HepG2 (cell line): ENCODE results near the gene RRP9. TPM values are rescaled to one million over a fixed set of nuclear protein-coding genes. Genes with fewer than 3 reads are reported as not detected.

Experiments used
- ATM ChIP-seq: fragments of 450-650 bp; IDR thresholded peaks from 2 replicates; pipeline ENCODE4 v1.7.1; 2017; ENCODE audit warnings: mild to moderate bottlenecking, borderline replicate concordance
- CENPX ChIP-seq: sonication (generic); formaldehyde crosslinking; IDR thresholded peaks from 2 replicates; pipeline ENCODE4 v1.9.0; 2021; ENCODE audit warnings: mild to moderate bottlenecking, missing genetic modification reagents, moderate library complexity
- HMGA1 ChIP-seq: sonication (generic); formaldehyde crosslinking; conservative IDR thresholded peaks from 2 replicates; pipeline ENCODE4 v1.4.0; 2020; ENCODE audit warnings: missing genetic modification reagents
- HNRNPL ChIP-seq: fragments of 200-400 bp; formaldehyde crosslinking; IDR thresholded peaks from 2 replicates; pipeline ENCODE4 v1.6.1; 2017; ENCODE audit warnings: mild to moderate bottlenecking, low read depth, low read length
- HNRNPUL1 ChIP-seq: fragments of 200-400 bp; formaldehyde crosslinking; IDR thresholded peaks from 2 replicates; pipeline ENCODE4 v1.6.1; 2017; ENCODE audit warnings: low read depth, mild to moderate bottlenecking, low read length, moderate library complexity
- KLF6 ChIP-seq: IDR thresholded peaks from 2 replicates; pipeline ENCODE4 v1.8.0; 2016; ENCODE audit warnings: missing biosample characterization, missing genetic modification reagents
- NFRKB ChIP-seq: fragments of 450-650 bp; IDR thresholded peaks from 2 replicates; pipeline ENCODE4 v1.6.1; 2017
- PLRG1 ChIP-seq: fragments of 450-650 bp; conservative IDR thresholded peaks from 2 replicates; pipeline ENCODE4 v1.6.1; 2016
- RFXAP ChIP-seq: sonication (generic); formaldehyde crosslinking; IDR thresholded peaks from 2 replicates; pipeline ENCODE4 v1.4.0; 2020; ENCODE audit warnings: missing genetic modification reagents, borderline replicate concordance
- STAT5B ChIP-seq: sonication (generic); formaldehyde crosslinking; IDR thresholded peaks from 2 replicates; pipeline ENCODE4 v1.4.0; 2020; ENCODE audit warnings: missing genetic modification reagents
- ZBTB38 ChIP-seq: sonication (generic); formaldehyde crosslinking; IDR thresholded peaks from 2 replicates; pipeline ENCODE4 v1.5.1; 2020; ENCODE audit warnings: mild to moderate bottlenecking, missing genetic modification reagents
- ZC3H13 ChIP-seq: sonication (generic); formaldehyde crosslinking; IDR thresholded peaks from 2 replicates; pipeline ENCODE4 v1.8.1; 2023; ENCODE audit warnings: mild to moderate bottlenecking, missing genetic modification reagents, moderate library complexity
- ZFYVE20 ChIP-seq: sonication (generic); formaldehyde crosslinking; IDR thresholded peaks from 2 replicates; pipeline ENCODE4 v1.8.0; 2023; ENCODE audit warnings: low read depth, mild to moderate bottlenecking, moderate library complexity, missing genetic modification reagents, borderline replicate concordance
- ZNF326 ChIP-seq: sonication (generic); formaldehyde crosslinking; IDR thresholded peaks from 2 replicates; pipeline ENCODE4 v1.4.0; 2020; ENCODE audit warnings: missing genetic modification reagents, borderline replicate concordance
- ZNF331 ChIP-seq: sonication (generic); formaldehyde crosslinking; IDR thresholded peaks from 2 replicates; pipeline ENCODE4 v1.4.0; 2020; ENCODE audit warnings: missing genetic modification reagents
- ZNF362 ChIP-seq: sonication (generic); formaldehyde crosslinking; IDR thresholded peaks from 2 replicates; pipeline ENCODE4 v1.4.0; 2020; ENCODE audit warnings: missing genetic modification reagents, mild to moderate bottlenecking, borderline replicate concordance
- ZNF569 ChIP-seq: sonication (generic); formaldehyde crosslinking; IDR thresholded peaks from 2 replicates; pipeline ENCODE4 v1.5.0; 2020; ENCODE audit warnings: mild to moderate bottlenecking, missing genetic modification reagents, moderate library complexity, borderline replicate concordance
- ZNF678 ChIP-seq: sonication (generic); formaldehyde crosslinking; IDR thresholded peaks from 2 replicates; pipeline ENCODE4 v1.4.0; 2020; ENCODE audit warnings: mild to moderate bottlenecking, missing genetic modification reagents
- ZNF772 ChIP-seq: sonication (generic); formaldehyde crosslinking; IDR thresholded peaks from 2 replicates; pipeline ENCODE4 v1.5.0; 2020; ENCODE audit warnings: mild to moderate bottlenecking, missing genetic modification reagents
- ZNF83 ChIP-seq: sonication (generic); formaldehyde crosslinking; IDR thresholded peaks from 2 replicates; pipeline ENCODE4 v1.4.0; 2020; ENCODE audit warnings: missing genetic modification reagents, mild to moderate bottlenecking, borderline replicate concordance
- polyA plus RNA-seq, 8 experiments: library from polyadenylated mRNA; depleted of rRNA in 3 of 8; stranded (reverse) in 7 of 8; unstranded in 1 of 8; fragments of >200 nt; fragmentation: Illumina TruSeq in 4 of 8; extraction: Trizol in 4 of 8; gene quantifications; 2 replicates each; pipeline versions ENCODE4 v1.2.1 to v1.2.3, GENCODE V29; 2011 to 2016; ENCODE audit warnings: low read depth in 4 of 8, missing spikeins in 1 of 8, mixed read lengths in 1 of 8; ENCODE audit not compliant: insufficient read depth in 1 of 8
- total RNA-seq, 5 experiments: library from RNA; depleted of rRNA; stranded (reverse); fragments of >200 nt; fragmentation: Illumina TruSeq; extraction: Trizol; gene quantifications; 2 replicates each; pipeline ENCODE4 v1.2.3, GENCODE V29; 2016; ENCODE audit warnings: low read depth in 1 of 5
- TF ChIP-seq, protein P1 (sequence below): sonication (generic); formaldehyde crosslinking; IDR thresholded peaks from one replicate; pipeline ENCODE4 v1.5.1; 2020; ENCODE audit warnings: mild to moderate bottlenecking, missing genetic modification reagents; ENCODE audit errors: not compliant biosample characterization

The RRP9 gene
- total and polyA plus RNA-seq, 2 of the 13 experiments (the other 11 are each of a cell fraction or from before 2014, with no cell fraction given): 14.8 to 44.0 TPM

GRCh38 chr3:51941798-51942602, at the start of gene RRP9, which contains the start of gene PARP3 (continued):
- TF ChIP-seq CENPX (CRISPR knock-in tag) (no peak), ZNF362 (no peak; the same call in 1 of the 2 replicates), ZNF326 (no peak), ATM (no peak), HMGA1 (CRISPR knock-in tag) (no peak), RFXAP (CRISPR knock-in tag) (0 out of 2 replicates have a peak, but pooled peaks have one; percentile 24), ZNF772 (CRISPR knock-in tag) (peak; percentile 95), ZNF569 (CRISPR knock-in tag) (peak; percentile 85; the same call in 1 of the 2 replicates), HNRNPUL1 (no peak), KLF6 (peak; percentile 75), ZNF678 (CRISPR knock-in tag) (peak; percentile 82; the same call in 1 of the 2 replicates), PLRG1 (no peak), ZC3H13 (0 out of 2 replicates have a peak, but pooled peaks have one; percentile 2), ZNF331 (CRISPR knock-in tag) (peak; percentile 74), STAT5B (CRISPR knock-in tag) (no peak), ZNF83 (CRISPR knock-in tag) (no peak), ZFYVE20 (CRISPR knock-in tag) (0 out of 2 replicates have a peak, but pooled peaks have one; percentile 59), ZBTB38 (CRISPR knock-in tag) (peak; percentile 65; the same call in 1 of the 2 replicates), NFRKB (no peak), HNRNPL (no peak; the same call in 1 of the 2 replicates)
- TF ChIP-seq, protein P1, sequence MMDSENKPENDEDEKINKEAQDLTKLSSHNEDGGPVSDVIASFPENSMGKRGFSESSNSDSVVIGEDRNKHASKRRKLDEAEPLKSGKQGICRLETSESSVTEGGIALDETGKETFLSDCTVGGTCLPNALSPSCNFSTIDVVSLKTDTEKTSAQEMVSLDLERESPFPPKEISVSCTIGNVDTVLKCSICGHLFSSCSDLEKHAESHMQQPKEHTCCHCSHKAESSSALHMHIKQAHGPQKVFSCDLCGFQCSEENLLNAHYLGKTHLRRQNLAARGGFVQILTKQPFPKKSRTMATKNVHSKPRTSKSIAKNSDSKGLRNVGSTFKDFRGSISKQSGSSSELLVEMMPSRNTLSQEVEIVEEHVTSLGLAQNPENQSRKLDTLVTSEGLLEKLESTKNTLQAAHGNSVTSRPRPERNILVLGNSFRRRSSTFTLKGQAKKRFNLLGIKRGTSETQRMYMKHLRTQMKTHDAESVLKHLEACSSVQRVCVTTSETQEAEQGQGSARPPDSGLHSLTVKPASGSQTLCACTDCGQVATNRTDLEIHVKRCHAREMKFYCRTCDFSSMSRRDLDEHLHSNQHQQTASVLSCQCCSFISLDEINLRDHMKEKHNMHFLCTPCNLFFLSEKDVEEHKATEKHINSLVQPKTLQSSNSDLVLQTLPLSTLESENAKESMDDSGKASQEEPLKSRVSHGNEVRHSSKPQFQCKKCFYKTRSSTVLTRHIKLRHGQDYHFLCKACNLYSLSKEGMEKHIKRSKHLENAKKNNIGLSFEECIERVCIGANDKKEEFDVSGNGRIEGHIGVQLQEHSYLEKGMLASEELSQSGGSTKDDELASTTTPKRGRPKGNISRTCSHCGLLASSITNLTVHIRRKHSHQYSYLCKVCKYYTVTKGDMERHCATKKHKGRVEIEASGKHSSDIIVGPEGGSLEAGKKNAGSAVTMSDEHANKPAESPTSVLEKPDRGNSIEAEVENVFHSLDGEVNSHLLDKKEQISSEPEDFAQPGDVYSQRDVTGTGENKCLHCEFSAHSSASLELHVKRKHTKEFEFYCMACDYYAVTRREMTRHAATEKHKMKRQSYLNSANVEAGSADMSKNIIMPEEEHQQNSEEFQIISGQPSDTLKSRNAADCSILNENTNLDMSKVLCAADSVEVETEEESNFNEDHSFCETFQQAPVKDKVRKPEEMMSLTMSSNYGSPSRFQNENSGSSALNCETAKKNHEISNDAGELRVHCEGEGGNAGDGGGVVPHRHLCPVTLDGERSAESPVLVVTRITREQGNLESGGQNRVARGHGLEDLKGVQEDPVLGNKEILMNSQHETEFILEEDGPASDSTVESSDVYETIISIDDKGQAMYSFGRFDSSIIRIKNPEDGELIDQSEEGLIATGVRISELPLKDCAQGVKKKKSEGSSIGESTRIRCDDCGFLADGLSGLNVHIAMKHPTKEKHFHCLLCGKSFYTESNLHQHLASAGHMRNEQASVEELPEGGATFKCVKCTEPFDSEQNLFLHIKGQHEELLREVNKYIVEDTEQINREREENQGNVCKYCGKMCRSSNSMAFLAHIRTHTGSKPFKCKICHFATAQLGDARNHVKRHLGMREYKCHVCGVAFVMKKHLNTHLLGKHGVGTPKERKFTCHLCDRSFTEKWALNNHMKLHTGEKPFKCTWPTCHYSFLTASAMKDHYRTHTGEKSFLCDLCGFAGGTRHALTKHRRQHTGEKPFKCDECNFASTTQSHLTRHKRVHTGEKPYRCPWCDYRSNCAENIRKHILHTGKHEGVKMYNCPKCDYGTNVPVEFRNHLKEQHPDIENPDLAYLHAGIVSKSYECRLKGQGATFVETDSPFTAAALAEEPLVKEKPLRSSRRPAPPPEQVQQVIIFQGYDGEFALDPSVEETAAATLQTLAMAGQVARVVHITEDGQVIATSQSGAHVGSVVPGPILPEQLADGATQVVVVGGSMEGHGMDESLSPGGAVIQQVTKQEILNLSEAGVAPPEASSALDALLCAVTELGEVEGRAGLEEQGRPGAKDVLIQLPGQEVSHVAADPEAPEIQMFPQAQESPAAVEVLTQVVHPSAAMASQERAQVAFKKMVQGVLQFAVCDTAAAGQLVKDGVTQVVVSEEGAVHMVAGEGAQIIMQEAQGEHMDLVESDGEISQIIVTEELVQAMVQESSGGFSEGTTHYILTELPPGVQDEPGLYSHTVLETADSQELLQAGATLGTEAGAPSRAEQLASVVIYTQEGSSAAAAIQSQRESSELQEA: peak; percentile 45
